ENCODE measurements around the gene INVS.
"Not testable (repeated sequence)": the region's sequence is repeated elsewhere in the genome, so short reads cannot be mapped to it uniquely, and the experiment has no call there.

INVS gene

DNA sequence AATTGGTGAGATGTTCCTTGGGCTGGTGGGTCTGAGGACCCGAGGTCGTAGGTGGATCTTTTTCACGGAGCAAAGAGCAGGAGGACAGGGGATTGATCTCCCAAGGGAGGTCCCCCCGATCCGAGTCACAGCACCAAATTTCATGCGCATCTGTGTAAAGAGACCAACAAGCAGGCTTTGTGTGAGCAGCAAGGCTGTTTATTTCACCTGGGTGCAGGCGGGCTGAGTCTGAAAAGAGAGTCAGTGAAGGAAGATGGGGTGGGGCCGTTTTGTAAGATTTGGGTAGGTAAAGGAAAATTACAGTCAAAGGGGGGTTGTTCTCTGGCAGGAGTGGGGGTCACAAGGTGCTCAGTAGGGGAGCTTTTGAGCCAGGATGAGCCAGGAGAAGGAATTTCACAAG lies 46.9 kb downstream of the INVS start:
- H3K36me3 ChIP-seq (ENCODE audit: insufficient read depth, low read length); H3K9me2 ChIP-seq (ENCODE audit: low read depth, low read length); H3K9me3 ChIP-seq (ENCODE audit: low read length); H3F3A ChIP-seq (ENCODE audit: insufficient read depth, low read length); H3K27ac ChIP-seq (ENCODE audit: low read depth, low read length, poor library complexity, severe bottlenecking); H3K4me3 ChIP-seq (ENCODE audit: low read depth, low read length, poor library complexity, severe bottlenecking); H3K27me3 ChIP-seq (ENCODE audit: insufficient read depth, low read length); H4K20me1 ChIP-seq (ENCODE audit: insufficient read depth, low read length); H3K4me1 ChIP-seq (ENCODE audit: insufficient read depth, low read length, severe bottlenecking); H3K9ac ChIP-seq (ENCODE audit: low read length); H3K79me2 ChIP-seq (ENCODE audit: insufficient read depth, low read length); H3K4me2 ChIP-seq (ENCODE audit: low read length); H2AFZ ChIP-seq (ENCODE audit: low read length): not testable (repeated sequence)

DNA sequence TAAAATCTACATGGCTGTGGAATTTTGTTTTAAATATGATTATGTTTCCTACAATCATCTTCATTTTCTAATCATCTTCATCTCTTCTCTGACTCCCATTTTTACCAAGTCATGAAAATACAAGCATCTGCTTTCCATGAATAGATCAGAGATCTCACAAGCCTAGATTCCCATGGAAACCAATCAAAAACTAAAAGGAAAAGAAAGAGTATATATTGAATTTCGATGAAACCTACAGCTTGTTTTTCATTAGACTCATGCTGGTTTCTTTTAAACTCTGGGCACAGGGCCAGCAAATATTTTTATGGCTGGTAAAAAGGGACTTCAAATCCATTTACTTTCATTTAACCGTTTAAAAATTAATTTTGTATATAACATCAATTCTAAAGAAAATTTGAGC lies 51.2 kb downstream of the INVS start:
- Histone ChIP-seq H3K4me2 (ENCODE audit: low read length) (no peak overlapping the region), H3K36me3 (ENCODE audit: insufficient read depth, low read length) (no peaks in the 10 kb centered on the region), H3K4me3 (ENCODE audit: low read depth, low read length, poor library complexity, severe bottlenecking) (no peak overlapping the region), H2AFZ (ENCODE audit: low read length) (no peak overlapping the region), H3F3A (ENCODE audit: insufficient read depth, low read length) (no peaks in the 10 kb centered on the region), H3K4me1 (ENCODE audit: insufficient read depth, low read length, severe bottlenecking) (no peaks in the 10 kb centered on the region), H4K20me1 (ENCODE audit: insufficient read depth, low read length) (no peaks in the 10 kb centered on the region), H3K9ac (ENCODE audit: low read length) (no peak overlapping the region), H3K27ac (ENCODE audit: low read depth, low read length, poor library complexity, severe bottlenecking) (no peak overlapping the region), H3K27me3 (ENCODE audit: insufficient read depth, low read length) (no peaks in the 10 kb centered on the region), H3K9me2 (ENCODE audit: low read depth, low read length) (no peaks in the 10 kb centered on the region), H3K79me2 (ENCODE audit: insufficient read depth, low read length) (no peaks in the 10 kb centered on the region), H3K9me3 (ENCODE audit: low read length) (no peaks in the 10 kb centered on the region)
- TF ChIP-seq, protein P1, sequence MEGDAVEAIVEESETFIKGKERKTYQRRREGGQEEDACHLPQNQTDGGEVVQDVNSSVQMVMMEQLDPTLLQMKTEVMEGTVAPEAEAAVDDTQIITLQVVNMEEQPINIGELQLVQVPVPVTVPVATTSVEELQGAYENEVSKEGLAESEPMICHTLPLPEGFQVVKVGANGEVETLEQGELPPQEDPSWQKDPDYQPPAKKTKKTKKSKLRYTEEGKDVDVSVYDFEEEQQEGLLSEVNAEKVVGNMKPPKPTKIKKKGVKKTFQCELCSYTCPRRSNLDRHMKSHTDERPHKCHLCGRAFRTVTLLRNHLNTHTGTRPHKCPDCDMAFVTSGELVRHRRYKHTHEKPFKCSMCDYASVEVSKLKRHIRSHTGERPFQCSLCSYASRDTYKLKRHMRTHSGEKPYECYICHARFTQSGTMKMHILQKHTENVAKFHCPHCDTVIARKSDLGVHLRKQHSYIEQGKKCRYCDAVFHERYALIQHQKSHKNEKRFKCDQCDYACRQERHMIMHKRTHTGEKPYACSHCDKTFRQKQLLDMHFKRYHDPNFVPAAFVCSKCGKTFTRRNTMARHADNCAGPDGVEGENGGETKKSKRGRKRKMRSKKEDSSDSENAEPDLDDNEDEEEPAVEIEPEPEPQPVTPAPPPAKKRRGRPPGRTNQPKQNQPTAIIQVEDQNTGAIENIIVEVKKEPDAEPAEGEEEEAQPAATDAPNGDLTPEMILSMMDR (IDR thresholded peaks at IDR 0.05; ENCODE audit: low read length), result no peak
- no peak for TF ChIP-seq EZH2 (IDR thresholded peaks at IDR 0.05; ENCODE audit: borderline replicate concordance, low read length)

DNA sequence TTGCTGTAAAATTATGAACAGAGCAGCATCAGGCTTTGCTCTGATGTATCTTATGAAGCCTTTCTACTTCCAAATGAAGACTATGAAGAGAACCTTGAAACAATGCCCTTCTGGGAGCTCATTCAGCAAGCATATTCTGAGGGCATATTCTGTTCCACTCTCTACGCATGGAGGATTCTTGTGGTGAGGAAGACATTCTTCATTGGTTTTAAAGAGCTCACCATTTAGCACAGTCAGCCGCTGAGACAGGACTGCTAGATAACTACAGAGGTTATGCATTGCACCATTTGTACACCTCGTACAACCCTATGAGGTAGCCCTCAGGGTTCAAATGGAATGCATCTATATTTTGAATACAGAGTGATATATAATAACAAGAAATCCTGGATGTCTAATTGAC lies 61.0 kb downstream of the INVS start:
- no peak overlapping the region for H3K4me2 ChIP-seq (ENCODE audit: low read length)
- H3K9me2 ChIP-seq (ENCODE audit: low read depth, low read length), result no peaks in the 10 kb centered on the region
- H3K27ac ChIP-seq (ENCODE audit: low read depth, low read length, poor library complexity, severe bottlenecking), result no peak overlapping the region
- no peaks in the 10 kb centered on the region for H3F3A ChIP-seq (ENCODE audit: insufficient read depth, low read length)
- H3K9me3 ChIP-seq (ENCODE audit: low read length), result no peaks in the 10 kb centered on the region
- no peaks in the 10 kb centered on the region for H3K36me3 ChIP-seq (ENCODE audit: insufficient read depth, low read length)
- H4K20me1 ChIP-seq (ENCODE audit: insufficient read depth, low read length), result no peaks in the 10 kb centered on the region
- no peak for TF ChIP-seq EZH2 (IDR thresholded peaks at IDR 0.05; ENCODE audit: borderline replicate concordance, low read length)
- TF ChIP-seq, protein P1 (IDR thresholded peaks at IDR 0.05; ENCODE audit: low read length), result no peak
- no peak overlapping the region for H3K4me3 ChIP-seq (ENCODE audit: low read depth, low read length, poor library complexity, severe bottlenecking)
- no peaks in the 10 kb centered on the region for H3K79me2 ChIP-seq (ENCODE audit: insufficient read depth, low read length)
- no peak overlapping the region for H3K9ac ChIP-seq (ENCODE audit: low read length)
- no peak overlapping the region for H2AFZ ChIP-seq (ENCODE audit: low read length)
- no peaks in the 10 kb centered on the region for H3K27me3 ChIP-seq (ENCODE audit: insufficient read depth, low read length)
- H3K4me1 ChIP-seq (ENCODE audit: insufficient read depth, low read length, severe bottlenecking), result peaks cover 14% of the 10 kb centered on the region

DNA sequence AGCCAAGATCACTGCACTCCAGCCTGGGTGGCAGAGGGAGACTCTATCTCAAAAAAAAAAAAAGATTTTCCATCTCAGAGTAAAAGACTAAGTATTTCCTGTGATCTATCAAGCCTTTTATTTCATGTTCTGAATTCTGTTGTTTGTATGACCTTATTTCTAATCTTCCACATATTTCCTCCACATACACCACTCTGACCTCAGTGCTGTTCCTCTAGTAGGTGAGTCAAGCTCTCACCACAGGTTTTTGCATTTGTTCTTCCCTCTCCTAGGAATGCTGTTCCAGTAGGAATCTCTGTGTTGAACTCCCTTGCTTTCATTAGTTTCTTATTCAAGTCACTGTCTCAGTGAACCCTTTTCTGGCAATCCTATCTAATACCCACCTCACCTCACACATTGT lies 68.1 kb downstream of the INVS start:
- no peak for TF ChIP-seq EZH2 (IDR thresholded peaks at IDR 0.05; ENCODE audit: borderline replicate concordance, low read length)
- TF ChIP-seq, protein P1 (IDR thresholded peaks at IDR 0.05; ENCODE audit: low read length), result no peak
- Histone ChIP-seq H3K9me2 (ENCODE audit: low read depth, low read length) (no peaks in the 10 kb centered on the region), H3K79me2 (ENCODE audit: insufficient read depth, low read length) (no peaks in the 10 kb centered on the region), H3K36me3 (ENCODE audit: insufficient read depth, low read length) (peaks cover 4% of the 10 kb centered on the region; the same call in 1 of the 2 replicates), H3K4me3 (ENCODE audit: low read depth, low read length, poor library complexity, severe bottlenecking) (no peak overlapping the region), H3K4me2 (ENCODE audit: low read length) (no peak overlapping the region), H3K27me3 (ENCODE audit: insufficient read depth, low read length) (no peaks in the 10 kb centered on the region), H2AFZ (ENCODE audit: low read length) (no peak overlapping the region), H3K27ac (ENCODE audit: low read depth, low read length, poor library complexity, severe bottlenecking) (no peak overlapping the region), H3F3A (ENCODE audit: insufficient read depth, low read length) (no peaks in the 10 kb centered on the region; the same call in 1 of the 2 replicates), H4K20me1 (ENCODE audit: insufficient read depth, low read length) (no peaks in the 10 kb centered on the region), H3K9ac (ENCODE audit: low read length) (no peak overlapping the region), H3K4me1 (ENCODE audit: insufficient read depth, low read length, severe bottlenecking) (no peaks in the 10 kb centered on the region), H3K9me3 (ENCODE audit: low read length) (no peaks in the 10 kb centered on the region)

Data from OCI-LY1 (cell line).